Stomach (tissue), 4 donors: ENCODE measurements around the gene FREM1.

Experiments used
- CTCF ChIP-seq, 7 experiments: fragments of 450-650 bp in 4 of 7; fragments of 200-600 bp in 3 of 7; sonication (generic) in 3 of 7; IDR thresholded peaks; one replicate each; pipeline ENCODE4 v1.5.1; 2016 to 2019; ENCODE audit warnings: antibody characterized with exemption in 7 of 7, control low read depth in 2 of 7, mild to moderate bottlenecking in 1 of 7
- EP300 ChIP-seq: sonication (generic); formaldehyde crosslinking; IDR thresholded peaks from one replicate; pipeline ENCODE4 v1.6.1; 2017; ENCODE audit warnings: antibody characterized with exemption
- POLR2A ChIP-seq, 4 donors: fragments of 450-650 bp; IDR thresholded peaks; one replicate each; pipeline ENCODE4 v1.6.1; 2016; ENCODE audit warnings: antibody characterized with exemption in 4 of 4, control low read depth in 2 of 4, mild to moderate bottlenecking in 1 of 4, moderate library complexity in 1 of 4

GRCh38 chr9:14788846-14789245 lies 121.4 kb downstream of the FREM1 start:
- TF ChIP-seq POLR2A (IDR thresholded peaks at IDR 0.05) (no peak), CTCF (IDR thresholded peaks at IDR 0.05) (no peak), EP300 (no peak)
